ENCODE data around the gene ADAMTSL1. TPM values are rescaled to one million over a fixed set of nuclear protein-coding genes. Genes with fewer than 3 reads are reported as not detected.

The ADAMTSL1 gene
- total and polyA plus RNA-seq, 2 experiments from 2014 or later: 2.3 to 5.0 TPM

DNA sequence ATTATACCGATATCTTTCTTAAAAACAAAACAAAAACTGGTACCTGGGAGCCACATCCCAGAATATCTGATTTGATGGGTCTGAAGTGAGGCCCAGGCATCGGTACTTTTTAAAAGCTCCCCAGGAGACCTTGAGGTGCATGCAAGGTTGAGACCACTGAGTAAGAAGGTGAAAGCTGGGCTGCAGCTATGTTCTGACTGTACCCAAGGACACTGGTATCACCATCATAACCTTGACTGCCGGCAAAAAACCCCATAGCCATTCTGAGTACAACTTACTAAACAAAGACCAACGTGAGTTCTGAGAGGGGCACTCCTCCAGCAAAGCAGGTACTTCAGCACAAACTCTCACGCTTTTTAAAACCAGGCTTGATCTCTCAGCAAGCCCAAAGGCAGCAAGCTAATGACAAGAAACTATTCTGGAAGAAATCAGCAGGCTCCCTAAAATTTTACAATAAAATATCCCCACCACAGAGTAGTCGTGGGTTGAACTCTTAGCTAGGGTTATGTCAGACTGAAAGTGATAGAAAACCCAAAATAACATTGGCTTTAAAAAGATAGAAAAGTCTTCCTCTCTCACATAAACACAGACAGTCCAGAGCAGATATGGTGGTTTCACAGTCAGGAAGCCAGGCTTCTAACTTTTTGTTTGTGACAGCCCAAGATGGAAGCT is 295.1 kb downstream of the ADAMTSL1 start (continued):
- TF ChIP-seq, protein P1, sequence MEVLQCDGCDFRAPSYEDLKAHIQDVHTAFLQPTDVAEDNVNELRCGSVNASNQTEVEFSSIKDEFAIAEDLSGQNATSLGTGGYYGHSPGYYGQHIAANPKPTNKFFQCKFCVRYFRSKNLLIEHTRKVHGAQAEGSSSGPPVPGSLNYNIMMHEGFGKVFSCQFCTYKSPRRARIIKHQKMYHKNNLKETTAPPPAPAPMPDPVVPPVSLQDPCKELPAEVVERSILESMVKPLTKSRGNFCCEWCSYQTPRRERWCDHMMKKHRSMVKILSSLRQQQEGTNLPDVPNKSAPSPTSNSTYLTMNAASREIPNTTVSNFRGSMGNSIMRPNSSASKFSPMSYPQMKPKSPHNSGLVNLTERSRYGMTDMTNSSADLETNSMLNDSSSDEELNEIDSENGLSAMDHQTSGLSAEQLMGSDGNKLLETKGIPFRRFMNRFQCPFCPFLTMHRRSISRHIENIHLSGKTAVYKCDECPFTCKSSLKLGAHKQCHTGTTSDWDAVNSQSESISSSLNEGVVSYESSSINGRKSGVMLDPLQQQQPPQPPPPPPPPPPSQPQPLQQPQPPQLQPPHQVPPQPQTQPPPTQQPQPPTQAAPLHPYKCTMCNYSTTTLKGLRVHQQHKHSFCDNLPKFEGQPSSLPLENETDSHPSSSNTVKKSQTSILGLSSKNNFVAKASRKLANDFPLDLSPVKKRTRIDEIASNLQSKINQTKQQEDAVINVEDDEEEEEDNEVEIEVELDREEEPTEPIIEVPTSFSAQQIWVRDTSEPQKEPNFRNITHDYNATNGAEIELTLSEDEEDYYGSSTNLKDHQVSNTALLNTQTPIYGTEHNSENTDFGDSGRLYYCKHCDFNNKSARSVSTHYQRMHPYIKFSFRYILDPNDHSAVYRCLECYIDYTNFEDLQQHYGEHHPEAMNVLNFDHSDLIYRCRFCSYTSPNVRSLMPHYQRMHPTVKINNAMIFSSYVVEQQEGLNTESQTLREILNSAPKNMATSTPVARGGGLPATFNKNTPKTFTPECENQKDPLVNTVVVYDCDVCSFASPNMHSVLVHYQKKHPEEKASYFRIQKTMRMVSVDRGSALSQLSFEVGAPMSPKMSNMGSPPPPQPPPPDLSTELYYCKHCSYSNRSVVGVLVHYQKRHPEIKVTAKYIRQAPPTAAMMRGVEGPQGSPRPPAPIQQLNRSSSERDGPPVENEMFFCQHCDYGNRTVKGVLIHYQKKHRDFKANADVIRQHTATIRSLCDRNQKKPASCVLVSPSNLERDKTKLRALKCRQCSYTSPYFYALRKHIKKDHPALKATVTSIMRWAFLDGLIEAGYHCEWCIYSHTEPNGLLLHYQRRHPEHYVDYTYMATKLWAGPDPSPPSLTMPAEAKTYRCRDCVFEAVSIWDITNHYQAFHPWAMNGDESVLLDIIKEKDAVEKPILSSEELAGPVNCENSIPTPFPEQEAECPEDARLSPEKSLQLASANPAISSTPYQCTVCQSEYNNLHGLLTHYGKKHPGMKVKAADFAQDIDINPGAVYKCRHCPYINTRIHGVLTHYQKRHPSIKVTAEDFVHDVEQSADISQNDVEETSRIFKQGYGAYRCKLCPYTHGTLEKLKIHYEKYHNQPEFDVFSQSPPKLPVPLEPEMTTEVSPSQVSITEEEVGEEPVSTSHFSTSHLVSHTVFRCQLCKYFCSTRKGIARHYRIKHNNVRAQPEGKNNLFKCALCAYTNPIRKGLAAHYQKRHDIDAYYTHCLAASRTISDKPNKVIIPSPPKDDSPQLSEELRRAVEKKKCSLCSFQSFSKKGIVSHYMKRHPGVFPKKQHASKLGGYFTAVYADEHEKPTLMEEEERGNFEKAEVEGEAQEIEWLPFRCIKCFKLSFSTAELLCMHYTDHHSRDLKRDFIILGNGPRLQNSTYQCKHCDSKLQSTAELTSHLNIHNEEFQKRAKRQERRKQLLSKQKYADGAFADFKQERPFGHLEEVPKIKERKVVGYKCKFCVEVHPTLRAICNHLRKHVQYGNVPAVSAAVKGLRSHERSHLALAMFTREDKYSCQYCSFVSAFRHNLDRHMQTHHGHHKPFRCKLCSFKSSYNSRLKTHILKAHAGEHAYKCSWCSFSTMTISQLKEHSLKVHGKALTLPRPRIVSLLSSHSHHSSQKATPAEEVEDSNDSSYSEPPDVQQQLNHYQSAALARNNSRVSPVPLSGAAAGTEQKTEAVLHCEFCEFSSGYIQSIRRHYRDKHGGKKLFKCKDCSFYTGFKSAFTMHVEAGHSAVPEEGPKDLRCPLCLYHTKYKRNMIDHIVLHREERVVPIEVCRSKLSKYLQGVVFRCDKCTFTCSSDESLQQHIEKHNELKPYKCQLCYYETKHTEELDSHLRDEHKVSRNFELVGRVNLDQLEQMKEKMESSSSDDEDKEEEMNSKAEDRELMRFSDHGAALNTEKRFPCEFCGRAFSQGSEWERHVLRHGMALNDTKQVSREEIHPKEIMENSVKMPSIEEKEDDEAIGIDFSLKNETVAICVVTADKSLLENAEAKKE (CRISPR knock-in tag; IDR thresholded peaks at IDR 0.05): no peak
- TF ChIP-seq POLR2AphosphoS5 (IDR thresholded peaks at IDR 0.05; ENCODE audit: low read depth) (no peak), NANOG (IDR thresholded peaks at IDR 0.05; ENCODE audit: borderline replicate concordance) (no peak), CREB1 (CRISPR knock-in tag; IDR thresholded peaks at IDR 0.05; ENCODE audit: low read depth) (no peak), ZNF114 (CRISPR knock-in tag; IDR thresholded peaks at IDR 0.05) (no peak), JUNB (IDR thresholded peaks at IDR 0.05; ENCODE audit: unreplicated experiment) (no peak), EZH2phosphoT487 (IDR thresholded peaks at IDR 0.05; ENCODE audit: unreplicated experiment) (no peak)
- TF ChIP-seq, protein P2, sequence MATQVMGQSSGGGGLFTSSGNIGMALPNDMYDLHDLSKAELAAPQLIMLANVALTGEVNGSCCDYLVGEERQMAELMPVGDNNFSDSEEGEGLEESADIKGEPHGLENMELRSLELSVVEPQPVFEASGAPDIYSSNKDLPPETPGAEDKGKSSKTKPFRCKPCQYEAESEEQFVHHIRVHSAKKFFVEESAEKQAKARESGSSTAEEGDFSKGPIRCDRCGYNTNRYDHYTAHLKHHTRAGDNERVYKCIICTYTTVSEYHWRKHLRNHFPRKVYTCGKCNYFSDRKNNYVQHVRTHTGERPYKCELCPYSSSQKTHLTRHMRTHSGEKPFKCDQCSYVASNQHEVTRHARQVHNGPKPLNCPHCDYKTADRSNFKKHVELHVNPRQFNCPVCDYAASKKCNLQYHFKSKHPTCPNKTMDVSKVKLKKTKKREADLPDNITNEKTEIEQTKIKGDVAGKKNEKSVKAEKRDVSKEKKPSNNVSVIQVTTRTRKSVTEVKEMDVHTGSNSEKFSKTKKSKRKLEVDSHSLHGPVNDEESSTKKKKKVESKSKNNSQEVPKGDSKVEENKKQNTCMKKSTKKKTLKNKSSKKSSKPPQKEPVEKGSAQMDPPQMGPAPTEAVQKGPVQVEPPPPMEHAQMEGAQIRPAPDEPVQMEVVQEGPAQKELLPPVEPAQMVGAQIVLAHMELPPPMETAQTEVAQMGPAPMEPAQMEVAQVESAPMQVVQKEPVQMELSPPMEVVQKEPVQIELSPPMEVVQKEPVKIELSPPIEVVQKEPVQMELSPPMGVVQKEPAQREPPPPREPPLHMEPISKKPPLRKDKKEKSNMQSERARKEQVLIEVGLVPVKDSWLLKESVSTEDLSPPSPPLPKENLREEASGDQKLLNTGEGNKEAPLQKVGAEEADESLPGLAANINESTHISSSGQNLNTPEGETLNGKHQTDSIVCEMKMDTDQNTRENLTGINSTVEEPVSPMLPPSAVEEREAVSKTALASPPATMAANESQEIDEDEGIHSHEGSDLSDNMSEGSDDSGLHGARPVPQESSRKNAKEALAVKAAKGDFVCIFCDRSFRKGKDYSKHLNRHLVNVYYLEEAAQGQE (IDR thresholded peaks at IDR 0.05; ENCODE audit: unreplicated experiment): no peak
